ENCODE results near the gene CHP1.
"Not testable (repeated sequence)": the region's sequence is repeated elsewhere in the genome, so short reads cannot be mapped to it uniquely, and the experiment has no call there.

Gene CHP1

GRCh38 chr15:41301139-41301538 lies 70.1 kb downstream of the CHP1 start:
- ATAC-seq, H3K27me3 Mint-ChIP-seq, H3K9me3 Mint-ChIP-seq, DNase-seq, H3K27ac Mint-ChIP-seq, H3K4me1 Mint-ChIP-seq, H3K4me3 Mint-ChIP-seq: not testable (repeated sequence)
- peaks cover 37% of the 10 kb centered on the region for H3K36me3 Mint-ChIP-seq (ENCODE audit: low read depth)

GRCh38 chr15:41301587-41301986 lies 70.5 kb downstream of the CHP1 start:
- no peaks in the 10 kb centered on the region for H3K9me3 Mint-ChIP-seq
- peaks cover 3% of the 10 kb centered on the region for H3K4me1 Mint-ChIP-seq
- peaks cover 37% of the 10 kb centered on the region for H3K36me3 Mint-ChIP-seq (ENCODE audit: low read depth)
- no peak for ATAC-seq
- no peak for DNase-seq
- H3K27ac Mint-ChIP-seq, result no peak overlapping the region
- H3K4me3 Mint-ChIP-seq, result no peak overlapping the region
- H3K27me3 Mint-ChIP-seq, result no peaks in the 10 kb centered on the region

- peaks cover 30% of the 10 kb centered on the region for H3K36me3 Mint-ChIP-seq (ENCODE audit: low read depth)
- peaks cover 3% of the 10 kb centered on the region for H3K4me1 Mint-ChIP-seq
- no peak for ATAC-seq
- no peak overlapping the region for H3K27ac Mint-ChIP-seq
- no peaks in the 10 kb centered on the region for H3K9me3 Mint-ChIP-seq
- no peaks in the 10 kb centered on the region for H3K27me3 Mint-ChIP-seq
- no peak for DNase-seq
- H3K4me3 Mint-ChIP-seq, result no peak overlapping the region
Observed at GRCh38 chr15:41304149-41304770, 73.2 kb downstream of the CHP1 start.

- H3K9me3 Mint-ChIP-seq, result no peaks in the 10 kb centered on the region
- peaks cover 11% of the 10 kb centered on the region for H3K36me3 Mint-ChIP-seq (ENCODE audit: low read depth)
- DNase-seq (no peak), ATAC-seq (no peak)
- H3K4me1 Mint-ChIP-seq, result no peaks in the 10 kb centered on the region
- no peak overlapping the region for H3K4me3 Mint-ChIP-seq
- no peak overlapping the region for H3K27ac Mint-ChIP-seq
- H3K27me3 Mint-ChIP-seq, result no peaks in the 10 kb centered on the region
Observed at GRCh38 chr15:41307679-41308078, 76.6 kb downstream of the CHP1 start.

GRCh38 chr15:41309226-41309905 lies 78.3 kb downstream of the CHP1 start:
- Mint-ChIP-seq H3K36me3 (ENCODE audit: low read depth) (peaks cover 22% of the 10 kb centered on the region), H3K27ac (no peak overlapping the region), H3K9me3 (no peaks in the 10 kb centered on the region), H3K4me3 (no peak overlapping the region), H3K4me1 (no peaks in the 10 kb centered on the region), H3K27me3 (no peaks in the 10 kb centered on the region)
- ATAC-seq (no peak), DNase-seq (no peak)

- H3K27me3 Mint-ChIP-seq, ATAC-seq, H3K9me3 Mint-ChIP-seq, H3K4me1 Mint-ChIP-seq, H3K27ac Mint-ChIP-seq, DNase-seq, H3K4me3 Mint-ChIP-seq: not testable (repeated sequence)
- H3K36me3 Mint-ChIP-seq (ENCODE audit: low read depth), result peaks cover 17% of the 10 kb centered on the region
Observed at GRCh38 chr15:41320805-41321330, 89.8 kb downstream of the CHP1 start.

- Mint-ChIP-seq H3K9me3 (no peaks in the 10 kb centered on the region), H3K36me3 (ENCODE audit: low read depth) (peaks cover 25% of the 10 kb centered on the region), H3K27ac (no peak overlapping the region), H3K4me1 (peaks cover 6% of the 10 kb centered on the region), H3K4me3 (no peak overlapping the region), H3K27me3 (no peaks in the 10 kb centered on the region)
- no peak for ATAC-seq
- no peak for DNase-seq
Observed at GRCh38 chr15:41323611-41324010, 92.5 kb downstream of the CHP1 start.

- ATAC-seq, result no peak
- peak overlapping the region; percentile 95 for H3K27ac Mint-ChIP-seq
- no peaks in the 10 kb centered on the region for H3K9me3 Mint-ChIP-seq
- H3K4me3 Mint-ChIP-seq, result peak overlapping the region; percentile 94
- H3K27me3 Mint-ChIP-seq, result no peaks in the 10 kb centered on the region
- H3K4me1 Mint-ChIP-seq, result peaks cover 25% of the 10 kb centered on the region
- peaks cover 31% of the 10 kb centered on the region for H3K36me3 Mint-ChIP-seq (ENCODE audit: low read depth)
- DNase-seq, result no peak
Observed at GRCh38 chr15:41331281-41331680, 100.2 kb downstream of the CHP1 start.

Measured in activated naive CD8-positive, alpha-beta T cell treated with anti-CD3 and anti-CD28 coated beads, Interleukin-2, amount 50 U/mL, for 24 hours (primary cell).